CD4-positive, alpha-beta memory T cell (primary cell): Measurements from ENCODE around the gene GPR65. TPM values are rescaled to one million over a fixed set of nuclear protein-coding genes. Genes with fewer than 3 reads are reported as not detected.

Source experiments
- CTCF ChIA-PET: fragments of 350-600 bp; sonication (Branson Sonifier 250); formaldehyde crosslinking; loops from one replicate; lab custom pipeline; 2021; ENCODE audit warnings: inconsistent platforms; ENCODE audit not compliant: partially characterized antibody; lab: Charles Lee
- POLR2A ChIA-PET: fragments of 350-600 bp; sonication (Branson Sonifier 250); formaldehyde crosslinking; loops from one replicate; lab custom pipeline; 2021; ENCODE audit not compliant: partially characterized antibody; lab: Charles Lee
- DNase-seq, 5 donors: peaks; one replicate each; pipeline versions ENCODE4 v3.0.0 to v3.0.0-alpha.2; 2020 to 2022; ENCODE audit warnings: mixed read lengths in 1 of 5
- H3K27ac ChIP-seq: one replicate; pipeline ENCODE4 v1.7.0; 2013; ENCODE audit warnings: low read depth, low read length
- H3K27me3 ChIP-seq: 2 replicates; pipeline ENCODE4 v1.7.0; 2013; ENCODE audit warnings: mild to moderate bottlenecking, low read length, moderate library complexity; ENCODE audit not compliant: insufficient read depth
- H3K36me3 ChIP-seq: 2 replicates; pipeline ENCODE4 v1.7.0; 2013; ENCODE audit warnings: mild to moderate bottlenecking, low read length, moderate library complexity; ENCODE audit not compliant: insufficient read depth
- H3K4me1 ChIP-seq: 2 replicates; pipeline ENCODE4 v1.7.0; 2013; ENCODE audit warnings: mild to moderate bottlenecking, low read length, moderate library complexity; ENCODE audit not compliant: insufficient read depth
- H3K4me3 ChIP-seq, 2 donors: one replicate each; pipeline ENCODE4 v1.7.0; 2013; ENCODE audit warnings: low read length in 2 of 2, mild to moderate bottlenecking in 1 of 2
- H3K9me3 ChIP-seq, 2 donors: one replicate each; pipeline ENCODE4 v1.7.0; 2013; ENCODE audit warnings: low read length in 2 of 2, control low read depth in 1 of 2; ENCODE audit not compliant: control insufficient read depth in 1 of 2
- H3K27ac Mint-ChIP-seq, 7 donors: one replicate each; pipeline ENCODE4 v1.8.0; 2020 to 2021; ENCODE audit warnings: mixed read lengths in 7 of 7, mild to moderate bottlenecking in 6 of 7, inconsistent platforms in 3 of 7, moderate library complexity in 3 of 7
- H3K27me3 Mint-ChIP-seq, 2 donors: one replicate each; pipeline ENCODE4 v1.8.0; 2020 to 2021; ENCODE audit warnings: mixed read lengths in 2 of 2
- H3K36me3 Mint-ChIP-seq, 2 donors: one replicate each; pipeline ENCODE4 v1.8.0; 2020 to 2021; ENCODE audit warnings: mixed read lengths in 2 of 2, inconsistent platforms in 1 of 2, mild to moderate bottlenecking in 1 of 2
- H3K4me1 Mint-ChIP-seq, 4 donors: one replicate each; pipeline ENCODE4 v1.8.0; 2020 to 2021; ENCODE audit warnings: mixed read lengths in 4 of 4, mild to moderate bottlenecking in 1 of 4
- H3K4me3 Mint-ChIP-seq, 8 donors: one replicate each; pipeline ENCODE4 v1.8.0; 2020 to 2021; ENCODE audit warnings: mixed read lengths in 8 of 8, mild to moderate bottlenecking in 7 of 8, moderate library complexity in 6 of 8, inconsistent platforms in 3 of 8
- H3K9me3 Mint-ChIP-seq, 8 donors: one replicate each; pipeline ENCODE4 v1.8.0; 2020 to 2021; ENCODE audit warnings: mixed read lengths in 8 of 8, mild to moderate bottlenecking in 5 of 8, inconsistent platforms in 3 of 8, moderate library complexity in 1 of 8
- intact Hi-C: fragments of 100-400 bp; cut with micrococcal nuclease; formaldehyde crosslinking; loops from one replicate; pipeline ENCODE4 v1.15.1; 2023
- polyA plus RNA-seq, 2 donors: library from polyadenylated mRNA; unstranded; fragments of 300-500 nt; fragmentation: Illumina TruSeq; gene quantifications; one replicate each; pipeline ENCODE4 v1.2.3, GENCODE V29; 2021
- total RNA-seq, 2 experiments: library from RNA; stranded (reverse); gene quantifications; one replicate each; pipeline ENCODE4 v1.2.3, GENCODE V29; 2021

Gene GPR65
- total RNA-seq (10 to 100 TPM; 14.2 to 15.5 TPM), polyA plus RNA-seq (10 to 100 TPM; 26.0 to 35.0 TPM)

- intact Hi-C loops = loop anchor here (2.0 to 5.0 kb wide), 2 partner anchors 60 to 552 kb away; partner anchors contain the start of gene PTPN21
- Histone ChIP-seq H3K27ac (peak within 1 kb of the TSS; percentile 88), H3K27me3 (no peaks in the 10 kb centered on the region), H3K36me3 (no peaks in the 10 kb centered on the region), H3K4me3 (peak within 1 kb of the TSS; percentile 49 to 73), H3K9me3 (no peaks in the 10 kb centered on the region), H3K4me1 (peaks cover 44% of the 10 kb centered on the region)
- H3K9me3 Mint-ChIP-seq = no peaks in the 10 kb centered on the region
- no peaks in the 10 kb centered on the region for H3K27me3 Mint-ChIP-seq
- H3K4me1 Mint-ChIP-seq = peaks cover 33 to 62% (median 42%) of the 10 kb centered on the region in 4 donors
- peak within 1 kb of the TSS; percentile 97 to 99 (median 99) for H3K27ac Mint-ChIP-seq
- H3K36me3 Mint-ChIP-seq = peaks cover 11 to 26% of the 10 kb centered on the region in 2 donors
- ChIA-PET CTCF (interaction anchor here (1.0 to 3.7 kb wide), 7 partner anchors 10 to 163 kb away, joined by 3 to 15 read pairs (median 6); partner anchors contain the start of gene GALC), POLR2A (interaction anchor here (0.6 to 6.8 kb wide), 16 partner anchors 13 to 1411 kb away, joined by 3 to 207 read pairs (median 4); partner anchors contain the start of gene GALC)
- DNase-seq = peak; percentile 67 to 80 (median 74)
- H3K4me3 Mint-ChIP-seq = peak within 1 kb of the TSS; percentile 83 to 97 (median 88)
Observed at GRCh38 chr14:88005050-88005481, at the start of gene GPR65. GPR65 (plus strand) TSS chr14:88005135; CDS start chr14:88010848, 5,713 bp downstream.

GRCh38 chr14:87955501-87955900 is 49.4 kb upstream of the GPR65 start:
- H3K27ac ChIP-seq = no peak overlapping the region
- Mint-ChIP-seq H3K36me3 (peaks cover 32 to 47% of the 10 kb centered on the region in 2 donors), H3K4me1 (peaks cover 51 to 80% (median 67%) of the 10 kb centered on the region in 4 donors), H3K4me3 (peak overlapping the region in 5 of 8 donors; percentile 11 to 46 (median 18)), H3K27me3 (no peaks in the 10 kb centered on the region), H3K27ac (peak overlapping the region; percentile 57 to 97 (median 70)), H3K9me3 (peaks cover 0 to 5% (median 1%) of the 10 kb centered on the region in 8 donors)
- intact Hi-C loops = no loop called here
- no peaks in the 10 kb centered on the region for H3K27me3 ChIP-seq
- no peak overlapping the region for H3K4me3 ChIP-seq
- H3K36me3 ChIP-seq = no peaks in the 10 kb centered on the region
- ChIA-PET CTCF (interaction anchor here (0.9 to 2.1 kb wide), 3 partner anchors 9 to 213 kb away, joined by 3 to 7 read pairs (median 3); no protein-coding TSS in a partner anchor), POLR2A (interaction anchor here (0.8 to 1.4 kb wide), 2 partner anchors 38 to 40 kb away, joined by 3 read pairs; no protein-coding TSS in a partner anchor)
- peaks cover 66% of the 10 kb centered on the region for H3K4me1 ChIP-seq
- H3K9me3 ChIP-seq = no peaks in the 10 kb centered on the region
- DNase-seq = no peak

- Mint-ChIP-seq H3K36me3 (peaks cover 61 to 76% of the 10 kb centered on the region in 2 donors), H3K9me3 (peaks cover 0 to 6% (median 4%) of the 10 kb centered on the region in 8 donors), H3K27me3 (no peaks in the 10 kb centered on the region), H3K4me3 (peak overlapping the region in 7 of 8 donors; percentile 24 to 68 (median 50)), H3K4me1 (peaks cover 30 to 56% (median 36%) of the 10 kb centered on the region in 4 donors), H3K27ac (peak overlapping the region; percentile 33 to 95 (median 89))
- Histone ChIP-seq H3K9me3 (no peaks in the 10 kb centered on the region), H3K4me1 (peaks cover 29% of the 10 kb centered on the region), H3K36me3 (no peaks in the 10 kb centered on the region), H3K27ac (peak overlapping the region; percentile 0), H3K27me3 (no peaks in the 10 kb centered on the region), H3K4me3 (no peak overlapping the region)
- POLR2A ChIA-PET = interaction anchor here (0.9 to 1.2 kb wide), 3 partner anchors 8 to 46 kb away, joined by 4 to 6 read pairs (median 5); partner anchors contain the start of gene GALC
- intact Hi-C loops = no loop called here
- CTCF ChIA-PET = interaction anchor here (0.8 to 1.0 kb wide), 2 partner anchors 15 to 203 kb away, joined by 3 read pairs; no protein-coding TSS in a partner anchor
- peak; percentile 46 to 63 (median 59) for DNase-seq
Observed at GRCh38 chr14:87960013-87960787, 44.7 kb upstream of the GPR65 start.

- Histone ChIP-seq H3K4me3 (no peak overlapping the region), H3K9me3 (no peaks in the 10 kb centered on the region), H3K27ac (no peak overlapping the region), H3K4me1 (peaks cover 29% of the 10 kb centered on the region), H3K36me3 (no peaks in the 10 kb centered on the region), H3K27me3 (no peaks in the 10 kb centered on the region)
- intact Hi-C loops = no loop called here
- ChIA-PET POLR2A (interaction anchor here (0.8 kb wide), 1 partner anchor 9 kb away, joined by 4 read pairs; no protein-coding TSS in a partner anchor), CTCF (no interaction called here)
- Mint-ChIP-seq H3K36me3 (peaks cover 67 to 84% of the 10 kb centered on the region in 2 donors), H3K4me3 (no peak overlapping the region), H3K27ac (peak overlapping the region in 6 of 7 donors; percentile 27 to 95 (median 84)), H3K27me3 (no peaks in the 10 kb centered on the region), H3K9me3 (peaks cover 0 to 6% (median 4%) of the 10 kb centered on the region in 8 donors), H3K4me1 (peaks cover 24 to 46% (median 28%) of the 10 kb centered on the region in 4 donors)
- no peak for DNase-seq
Observed at GRCh38 chr14:87961246-87961645, 43.7 kb upstream of the GPR65 start.

- H3K4me3 ChIP-seq = no peak overlapping the region
- no peaks in the 10 kb centered on the region for H3K9me3 ChIP-seq
- Mint-ChIP-seq H3K4me3 (no peak overlapping the region), H3K27me3 (no peaks in the 10 kb centered on the region), H3K4me1 (peaks cover 0 to 5% (median 1%) of the 10 kb centered on the region in 4 donors), H3K27ac (no peak overlapping the region), H3K36me3 (peaks cover 56 to 68% of the 10 kb centered on the region in 2 donors), H3K9me3 (peaks cover 0 to 4% (median 0%) of the 10 kb centered on the region in 8 donors)
- intact Hi-C loops = no loop called here
- peaks cover 7% of the 10 kb centered on the region for H3K36me3 ChIP-seq
- no peak for DNase-seq
- no peaks in the 10 kb centered on the region for H3K27me3 ChIP-seq
- no peaks in the 10 kb centered on the region for H3K4me1 ChIP-seq
- H3K27ac ChIP-seq = no peak overlapping the region
- ChIA-PET POLR2A (interaction anchor here (1.2 kb wide), 1 partner anchor 15 kb away, joined by 4 read pairs; no protein-coding TSS in a partner anchor), CTCF (interaction anchor here (1.1 to 1.4 kb wide), 2 partner anchors 13 to 20 kb away, joined by 3 to 6 read pairs; no protein-coding TSS in a partner anchor)
Observed at GRCh38 chr14:87966816-87967215, 38.1 kb upstream of the GPR65 start.

GRCh38 chr14:87967496-87967895 is 37.4 kb upstream of the GPR65 start:
- no peak overlapping the region for H3K27ac Mint-ChIP-seq
- CTCF ChIA-PET = interaction anchor here (1.0 to 1.4 kb wide), 2 partner anchors 21 to 201 kb away, joined by 3 to 6 read pairs; no protein-coding TSS in a partner anchor
- POLR2A ChIA-PET = interaction anchor here (1.2 to 1.7 kb wide), 2 partner anchors 15 to 25 kb away, joined by 4 to 8 read pairs; partner anchors contain the start of gene GALC

More at GRCh38 chr14:87967496-87967895, 37.4 kb upstream of the GPR65 start:
- no peak overlapping the region for H3K4me3 Mint-ChIP-seq
- H3K27me3 Mint-ChIP-seq = no peaks in the 10 kb centered on the region
- peaks cover 7% of the 10 kb centered on the region for H3K36me3 ChIP-seq
- no peaks in the 10 kb centered on the region for H3K27me3 ChIP-seq
- H3K4me1 Mint-ChIP-seq = peaks cover 0 to 4% (median 2%) of the 10 kb centered on the region in 4 donors
- H3K9me3 Mint-ChIP-seq = peaks cover 0 to 4% (median 0%) of the 10 kb centered on the region in 8 donors
- DNase-seq = no peak
- intact Hi-C loops = no loop called here
- no peak overlapping the region for H3K4me3 ChIP-seq
- H3K9me3 ChIP-seq = no peaks in the 10 kb centered on the region
- no peaks in the 10 kb centered on the region for H3K4me1 ChIP-seq
- no peak overlapping the region for H3K27ac ChIP-seq
- peaks cover 51 to 68% of the 10 kb centered on the region in 2 donors for H3K36me3 Mint-ChIP-seq
